Measurements from ENCODE around the gene FAM153A. TPM values are rescaled to one million over a fixed set of nuclear protein-coding genes. Genes with fewer than 3 reads are reported as not detected.
"Not testable (repeated sequence)": the region's sequence is repeated elsewhere in the genome, so short reads cannot be mapped to it uniquely, and the experiment has no call there.

Gene FAM153A
- total RNA-seq (2014; rRNA removed; shearing (Covaris generic)): 1.5 and 3.6 TPM in 2 replicates
- 3.6 and 4.7 TPM in 2 replicates for total RNA-seq (2022)
- Bru-seq, nascent RNA: percentile 17 among the genes with signal in this experiment
- percentile 16 among the genes with signal in this experiment for BruChase-seq, experiment 1, labeled RNA remaining after a 6-hour chase
- BruChase-seq, experiment 2, labeled RNA remaining after a 2-hour chase: percentile 16 among the genes with signal in this experiment
- long read RNA-seq, partial matches to known transcripts: 0 of 1 reads
- long read RNA-seq, other reads (novel, unspliced or antisense): 1 of 1 reads

DNA sequence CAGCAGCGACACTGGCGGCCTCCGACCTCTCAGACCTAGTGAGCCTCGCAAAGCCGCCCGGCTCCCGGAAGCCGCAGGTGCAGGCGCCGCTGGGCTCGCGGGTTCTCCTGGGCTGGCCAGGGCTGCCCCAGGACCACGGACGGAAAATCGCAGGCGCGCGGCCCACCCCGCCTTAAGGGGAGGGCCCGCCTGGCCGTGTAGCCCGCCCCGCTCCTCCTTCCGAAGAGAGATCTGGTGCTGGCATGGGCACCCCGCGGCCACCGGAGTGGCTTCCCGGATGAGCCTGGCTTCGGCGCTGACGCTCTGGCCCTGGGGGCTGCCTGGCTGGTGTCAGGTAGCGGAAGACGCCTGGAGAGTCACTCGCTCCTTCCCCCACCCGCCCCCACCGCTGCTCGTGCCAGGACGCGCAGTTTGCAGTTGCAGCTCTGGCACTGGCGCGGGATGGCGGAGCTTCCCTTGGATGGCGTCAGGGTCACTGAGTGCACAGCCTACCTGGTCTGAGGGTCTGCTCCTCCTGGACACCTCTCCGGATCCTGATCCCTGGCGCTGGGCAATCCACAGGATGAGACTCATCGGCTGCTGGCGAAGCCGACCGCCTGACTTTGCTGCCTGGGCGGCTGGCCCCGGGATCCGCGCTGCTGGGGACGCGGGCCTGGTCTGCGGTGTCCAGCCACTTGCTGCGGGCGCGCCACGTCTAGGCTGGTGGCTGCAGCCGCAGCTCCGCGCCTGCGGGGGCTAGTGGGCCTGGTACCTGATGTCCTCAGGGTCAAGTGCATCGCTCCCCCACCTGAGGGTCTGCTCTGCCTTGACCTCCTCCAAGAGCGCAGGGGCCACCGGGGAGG lies at the start of gene FAM153A:
Gene FAM153A, minus strand, starts transcription at position 108 of the 842 bp plus-strand sequence.
- H3K4me1 ChIP-seq (ENCODE audit: insufficient read depth, low read length, poor library complexity, severe bottlenecking); H4K20me1 ChIP-seq (ENCODE audit: insufficient read depth, low read length); BruUV-seq (replicated peaks); H3K36me3 ChIP-seq (ENCODE audit: insufficient read depth, low read length); H3K79me2 ChIP-seq (ENCODE audit: insufficient read depth, low read depth, low read length); H3K27ac ChIP-seq (ENCODE audit: low read depth, low read length, poor library complexity, severe bottlenecking); POLR2A ChIA-PET; H3K9me3 ChIP-seq (ENCODE audit: low read length); H2AFZ ChIP-seq (ENCODE audit: low read length); DNase-seq (ENCODE audit: low spot score); intact Hi-C loops (cut with micrococcal nuclease; ENCODE audit: unreplicated experiment); H3K4me2 ChIP-seq (ENCODE audit: low read length); CTCF ChIA-PET (ENCODE audit: unreplicated experiment); H3K4me3 ChIP-seq (ENCODE audit: low read depth, low read length, poor library complexity, severe bottlenecking); H3K9me2 ChIP-seq (ENCODE audit: insufficient read depth, low read length): not testable (repeated sequence)

- H2AFZ ChIP-seq (ENCODE audit: low read length); H4K20me1 ChIP-seq (ENCODE audit: insufficient read depth, low read length); H3K36me3 ChIP-seq (ENCODE audit: insufficient read depth, low read length); H3K4me3 ChIP-seq (ENCODE audit: low read depth, low read length, poor library complexity, severe bottlenecking); POLR2A ChIA-PET; DNase-seq (ENCODE audit: low spot score); H3K27ac ChIP-seq (ENCODE audit: low read depth, low read length, poor library complexity, severe bottlenecking); BruUV-seq (replicated peaks); H3K4me2 ChIP-seq (ENCODE audit: low read length); H3K9me3 ChIP-seq (ENCODE audit: low read length); CTCF ChIA-PET (ENCODE audit: unreplicated experiment); H3K9me2 ChIP-seq (ENCODE audit: insufficient read depth, low read length); H3K79me2 ChIP-seq (ENCODE audit: insufficient read depth, low read depth, low read length); H3K4me1 ChIP-seq (ENCODE audit: insufficient read depth, low read length, poor library complexity, severe bottlenecking); intact Hi-C loops (cut with micrococcal nuclease; ENCODE audit: unreplicated experiment): not testable (repeated sequence)
These were observed 49.6 kb upstream of the FAM153A start for GRCh38 chr5:177832287-177832686.

GRCh38 chr5:177826073-177826472 lies 43.4 kb upstream of the FAM153A start:
- BruUV-seq (replicated peaks); CTCF ChIA-PET (ENCODE audit: unreplicated experiment); H4K20me1 ChIP-seq (ENCODE audit: insufficient read depth, low read length); H3K79me2 ChIP-seq (ENCODE audit: insufficient read depth, low read depth, low read length); POLR2A ChIA-PET; H2AFZ ChIP-seq (ENCODE audit: low read length); H3K36me3 ChIP-seq (ENCODE audit: insufficient read depth, low read length); H3K4me3 ChIP-seq (ENCODE audit: low read depth, low read length, poor library complexity, severe bottlenecking); H3K9me3 ChIP-seq (ENCODE audit: low read length); H3K9me2 ChIP-seq (ENCODE audit: insufficient read depth, low read length); DNase-seq (ENCODE audit: low spot score); H3K4me1 ChIP-seq (ENCODE audit: insufficient read depth, low read length, poor library complexity, severe bottlenecking); H3K4me2 ChIP-seq (ENCODE audit: low read length); intact Hi-C loops (cut with micrococcal nuclease; ENCODE audit: unreplicated experiment); H3K27ac ChIP-seq (ENCODE audit: low read depth, low read length, poor library complexity, severe bottlenecking): not testable (repeated sequence)

DNA sequence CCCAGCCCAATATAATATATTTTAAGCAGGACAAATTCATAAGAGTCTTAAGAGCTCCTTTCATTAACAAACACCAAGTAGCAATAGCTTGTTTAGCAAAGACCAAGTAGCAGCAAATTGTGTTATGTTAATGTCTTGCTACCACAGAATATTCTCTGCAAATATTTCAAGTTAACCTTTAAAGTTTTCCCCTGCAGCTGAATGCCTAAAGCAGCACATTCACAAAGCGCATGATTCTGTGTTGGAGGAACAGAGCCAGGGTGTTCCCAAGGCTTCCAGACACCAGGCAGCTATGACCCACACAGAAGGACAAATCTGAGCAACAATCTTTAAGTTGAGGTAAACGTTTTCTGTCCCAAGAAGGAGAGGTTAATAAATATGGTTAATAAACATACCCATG lies 42.1 kb upstream of the FAM153A start:
- intact Hi-C loops (cut with micrococcal nuclease; ENCODE audit: unreplicated experiment); H3K4me2 ChIP-seq (ENCODE audit: low read length); H3K36me3 ChIP-seq (ENCODE audit: insufficient read depth, low read length); H2AFZ ChIP-seq (ENCODE audit: low read length); DNase-seq (ENCODE audit: low spot score); POLR2A ChIA-PET; BruUV-seq (replicated peaks); H3K4me3 ChIP-seq (ENCODE audit: low read depth, low read length, poor library complexity, severe bottlenecking); CTCF ChIA-PET (ENCODE audit: unreplicated experiment); H3K9me3 ChIP-seq (ENCODE audit: low read length); H4K20me1 ChIP-seq (ENCODE audit: insufficient read depth, low read length); H3K4me1 ChIP-seq (ENCODE audit: insufficient read depth, low read length, poor library complexity, severe bottlenecking); H3K9me2 ChIP-seq (ENCODE audit: insufficient read depth, low read length); H3K27ac ChIP-seq (ENCODE audit: low read depth, low read length, poor library complexity, severe bottlenecking); H3K79me2 ChIP-seq (ENCODE audit: insufficient read depth, low read depth, low read length): not testable (repeated sequence)

DNA sequence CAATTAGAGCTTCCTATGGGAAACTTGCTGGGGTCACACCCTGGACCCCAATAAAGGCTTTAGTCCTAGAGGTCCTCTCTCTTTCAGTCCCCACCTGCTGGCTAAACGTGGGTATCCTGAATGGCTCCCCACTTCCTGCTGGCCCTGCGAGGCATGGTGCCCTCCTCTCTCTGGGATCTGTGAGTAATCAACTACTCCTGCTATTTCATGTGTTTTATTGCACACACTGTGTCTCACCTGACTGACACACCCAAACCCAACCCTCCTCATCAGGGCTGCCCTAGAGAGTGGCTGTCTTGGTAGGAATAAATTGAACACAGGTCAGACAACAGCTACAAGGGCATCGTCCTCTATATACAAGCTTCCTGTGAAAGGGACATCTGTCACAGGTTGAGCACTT lies 39.8 kb upstream of the FAM153A start:
- H3K4me2 ChIP-seq (ENCODE audit: low read length); H3K36me3 ChIP-seq (ENCODE audit: insufficient read depth, low read length); H3K4me1 ChIP-seq (ENCODE audit: insufficient read depth, low read length, poor library complexity, severe bottlenecking); BruUV-seq (replicated peaks); H3K79me2 ChIP-seq (ENCODE audit: insufficient read depth, low read depth, low read length); CTCF ChIA-PET (ENCODE audit: unreplicated experiment); H3K9me3 ChIP-seq (ENCODE audit: low read length); H4K20me1 ChIP-seq (ENCODE audit: insufficient read depth, low read length); H3K4me3 ChIP-seq (ENCODE audit: low read depth, low read length, poor library complexity, severe bottlenecking); H3K27ac ChIP-seq (ENCODE audit: low read depth, low read length, poor library complexity, severe bottlenecking); intact Hi-C loops (cut with micrococcal nuclease; ENCODE audit: unreplicated experiment); H2AFZ ChIP-seq (ENCODE audit: low read length); POLR2A ChIA-PET; H3K9me2 ChIP-seq (ENCODE audit: insufficient read depth, low read length); DNase-seq (ENCODE audit: low spot score): not testable (repeated sequence)

DNA sequence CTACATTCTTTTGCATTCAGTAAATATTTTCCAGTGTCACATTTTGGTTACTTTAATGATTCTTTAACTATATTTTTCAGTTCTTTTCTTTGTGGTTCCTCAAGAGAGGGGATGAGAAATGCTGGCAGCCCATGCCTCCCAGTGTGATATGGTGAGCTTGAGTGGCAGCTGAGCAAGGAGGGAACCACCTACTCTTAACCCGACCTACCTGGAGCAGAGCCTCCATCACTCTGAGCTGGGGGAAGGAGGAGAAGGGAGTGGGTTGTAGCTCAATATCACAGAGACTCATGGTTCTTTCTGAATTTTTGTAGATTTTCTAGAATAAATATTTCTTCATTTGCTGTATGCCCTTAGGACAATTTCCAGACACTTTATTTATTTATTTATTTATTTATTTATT lies 37.0 kb upstream of the FAM153A start:
- CTCF ChIA-PET (ENCODE audit: unreplicated experiment); H3K36me3 ChIP-seq (ENCODE audit: insufficient read depth, low read length); H3K9me2 ChIP-seq (ENCODE audit: insufficient read depth, low read length); H3K4me3 ChIP-seq (ENCODE audit: low read depth, low read length, poor library complexity, severe bottlenecking); POLR2A ChIA-PET; H3K27ac ChIP-seq (ENCODE audit: low read depth, low read length, poor library complexity, severe bottlenecking); H4K20me1 ChIP-seq (ENCODE audit: insufficient read depth, low read length); H3K9me3 ChIP-seq (ENCODE audit: low read length); intact Hi-C loops (cut with micrococcal nuclease; ENCODE audit: unreplicated experiment); DNase-seq (ENCODE audit: low spot score); H3K79me2 ChIP-seq (ENCODE audit: insufficient read depth, low read depth, low read length); H2AFZ ChIP-seq (ENCODE audit: low read length); H3K4me1 ChIP-seq (ENCODE audit: insufficient read depth, low read length, poor library complexity, severe bottlenecking); H3K4me2 ChIP-seq (ENCODE audit: low read length); BruUV-seq (replicated peaks): not testable (repeated sequence)
